C4-2B (cell line): ENCODE measurements around the gene FHL2.

Experiments used
- H3K27ac ChIP-seq: fragments of 450-650 bp; 2 replicates; pipeline ENCODE4 v1.5.1; 2017
- CTCF ChIP-seq: fragments of 450-650 bp; conservative IDR thresholded peaks from 2 replicates; pipeline ENCODE4 v1.5.1; 2017; ENCODE audit warnings: mild to moderate bottlenecking
- ZFX ChIP-seq: fragments of 450-650 bp; IDR thresholded peaks from 2 replicates; pipeline ENCODE4 v1.6.1; 2017

Gene FHL2

DNA sequence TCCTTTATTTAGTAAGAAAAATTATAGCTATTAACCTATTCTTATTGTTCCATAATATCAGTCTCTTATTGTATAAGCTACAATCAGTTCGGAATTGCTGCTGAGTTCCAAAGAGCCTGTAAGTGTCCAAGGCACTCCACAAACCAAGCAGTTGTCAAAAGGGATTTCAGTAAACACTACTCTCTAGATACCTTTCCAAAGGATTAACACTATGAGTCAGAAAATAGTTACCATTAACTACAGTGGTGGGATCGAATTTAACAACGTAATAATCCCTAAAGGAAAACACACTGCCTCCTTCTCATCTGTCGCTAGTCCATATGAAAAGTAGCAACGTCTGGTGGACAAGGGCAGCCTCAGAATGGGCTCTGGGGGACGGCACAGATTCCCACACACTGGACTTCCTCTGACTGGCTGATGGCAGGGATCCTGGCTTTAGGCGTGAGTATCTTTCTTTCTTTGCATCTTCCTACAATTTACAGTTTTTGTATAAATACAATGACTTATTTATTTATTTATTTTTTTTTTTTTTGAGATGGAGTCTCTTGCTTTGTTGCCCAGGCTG is 78.1 kb downstream of the FHL2 start:
- TF ChIP-seq CTCF (no peak), ZFX (no peak)
- H3K27ac ChIP-seq = no peak overlapping the region

DNA sequence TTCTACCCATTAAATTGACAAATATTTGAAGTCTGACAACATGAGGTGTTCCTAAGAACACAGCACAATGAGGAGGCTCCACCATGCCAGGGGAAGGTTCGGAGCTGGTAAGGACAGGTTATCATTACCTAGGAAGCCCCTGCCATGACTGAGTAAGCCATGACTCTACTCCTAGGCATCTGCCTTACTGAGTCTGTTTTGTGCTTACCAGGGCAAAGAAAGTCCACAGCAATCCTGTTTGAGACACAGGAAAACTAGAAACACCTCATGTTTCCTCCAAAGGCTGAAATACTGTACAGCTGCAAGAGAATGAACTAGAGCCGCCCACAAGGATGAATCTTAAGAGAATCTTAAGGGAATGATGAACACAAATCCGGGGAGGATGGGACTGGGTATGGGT is 80.9 kb downstream of the FHL2 start:
- no peak overlapping the region for H3K27ac ChIP-seq
- TF ChIP-seq CTCF (no peak), ZFX (no peak)

- H3K27ac ChIP-seq = no peak overlapping the region
- no peak for TF ChIP-seq CTCF
- no peak for TF ChIP-seq ZFX
Measured at GRCh38 chr2:105315314-105315713, 83.5 kb downstream of the FHL2 start.

GRCh38 chr2:105313877-105314276 is 85.0 kb downstream of the FHL2 start:
- no peak overlapping the region for H3K27ac ChIP-seq
- no peak for TF ChIP-seq ZFX
- no peak for TF ChIP-seq CTCF
